Hepatocyte (in vitro differentiated cells): Measurements from ENCODE around the gene DNLZ.

Experiments used
- EZH2phosphoT487 ChIP-seq: fragments of 200-600 bp; sonication (generic); IDR thresholded peaks from one replicate; pipeline ENCODE4 v1.6.1; 2018; ENCODE audit warnings: antibody characterized with exemption, mild to moderate bottlenecking, low read depth, moderate library complexity; ENCODE audit not compliant: unreplicated experiment, severe bottlenecking
- TF ChIP-seq, protein P1 (sequence below): fragments of 200-600 bp; sonication (generic); IDR thresholded peaks from 2 replicates; pipeline ENCODE4 v1.5.1; 2016; ENCODE audit warnings: antibody characterized with exemption, mild to moderate bottlenecking; ENCODE audit not compliant: poor library complexity

DNA sequence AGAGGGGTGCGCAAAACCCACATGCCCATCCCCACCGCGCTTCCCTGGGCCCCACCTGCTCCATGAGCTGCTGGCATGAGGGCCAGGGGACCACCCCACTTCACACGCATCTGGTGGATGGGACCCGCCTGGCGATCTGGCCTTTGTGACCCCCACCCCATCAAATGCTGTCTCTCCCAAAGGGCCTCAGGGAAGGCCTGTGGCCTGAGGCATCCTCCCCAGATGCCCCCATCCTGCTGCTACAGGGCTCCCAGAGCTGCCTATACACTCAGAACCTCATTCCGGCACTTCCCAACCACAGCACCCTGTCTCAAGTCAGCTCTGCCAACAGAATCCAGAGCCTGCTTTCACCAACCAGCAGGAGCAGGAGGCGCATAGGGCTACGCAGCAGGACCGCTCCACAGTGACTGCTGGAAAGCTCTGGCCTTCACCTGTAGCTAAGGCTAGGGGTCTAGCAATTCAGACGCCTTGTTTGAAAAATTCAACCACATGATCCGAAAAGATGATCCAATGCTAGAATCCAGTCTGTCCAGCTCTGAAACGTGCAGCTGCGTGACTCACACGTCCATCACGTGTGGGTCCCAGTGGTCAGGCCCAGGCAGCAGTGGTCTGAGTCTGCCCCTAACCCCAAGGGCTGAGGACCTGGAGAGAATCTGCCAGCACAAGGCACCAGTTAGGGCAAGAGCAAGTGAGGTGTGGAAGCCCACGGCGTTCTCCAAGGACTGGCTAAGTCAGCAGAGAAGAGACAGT lies 37.8 kb upstream of the DNLZ start:
- no peak for TF ChIP-seq EZH2phosphoT487
- TF ChIP-seq, protein P1, sequence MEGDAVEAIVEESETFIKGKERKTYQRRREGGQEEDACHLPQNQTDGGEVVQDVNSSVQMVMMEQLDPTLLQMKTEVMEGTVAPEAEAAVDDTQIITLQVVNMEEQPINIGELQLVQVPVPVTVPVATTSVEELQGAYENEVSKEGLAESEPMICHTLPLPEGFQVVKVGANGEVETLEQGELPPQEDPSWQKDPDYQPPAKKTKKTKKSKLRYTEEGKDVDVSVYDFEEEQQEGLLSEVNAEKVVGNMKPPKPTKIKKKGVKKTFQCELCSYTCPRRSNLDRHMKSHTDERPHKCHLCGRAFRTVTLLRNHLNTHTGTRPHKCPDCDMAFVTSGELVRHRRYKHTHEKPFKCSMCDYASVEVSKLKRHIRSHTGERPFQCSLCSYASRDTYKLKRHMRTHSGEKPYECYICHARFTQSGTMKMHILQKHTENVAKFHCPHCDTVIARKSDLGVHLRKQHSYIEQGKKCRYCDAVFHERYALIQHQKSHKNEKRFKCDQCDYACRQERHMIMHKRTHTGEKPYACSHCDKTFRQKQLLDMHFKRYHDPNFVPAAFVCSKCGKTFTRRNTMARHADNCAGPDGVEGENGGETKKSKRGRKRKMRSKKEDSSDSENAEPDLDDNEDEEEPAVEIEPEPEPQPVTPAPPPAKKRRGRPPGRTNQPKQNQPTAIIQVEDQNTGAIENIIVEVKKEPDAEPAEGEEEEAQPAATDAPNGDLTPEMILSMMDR = no peak
